SKM-1 treated with dmso at 0.1 percent for 144 hours (cell line): ENCODE data around the gene BCL2L13.

Experiments
- DNase-seq: peaks from one replicate; lab custom pipeline; 2025; ENCODE audit not compliant: unreplicated experiment; lab: John Stamatoyannopoulos, UW

BCL2L13 gene

DNA sequence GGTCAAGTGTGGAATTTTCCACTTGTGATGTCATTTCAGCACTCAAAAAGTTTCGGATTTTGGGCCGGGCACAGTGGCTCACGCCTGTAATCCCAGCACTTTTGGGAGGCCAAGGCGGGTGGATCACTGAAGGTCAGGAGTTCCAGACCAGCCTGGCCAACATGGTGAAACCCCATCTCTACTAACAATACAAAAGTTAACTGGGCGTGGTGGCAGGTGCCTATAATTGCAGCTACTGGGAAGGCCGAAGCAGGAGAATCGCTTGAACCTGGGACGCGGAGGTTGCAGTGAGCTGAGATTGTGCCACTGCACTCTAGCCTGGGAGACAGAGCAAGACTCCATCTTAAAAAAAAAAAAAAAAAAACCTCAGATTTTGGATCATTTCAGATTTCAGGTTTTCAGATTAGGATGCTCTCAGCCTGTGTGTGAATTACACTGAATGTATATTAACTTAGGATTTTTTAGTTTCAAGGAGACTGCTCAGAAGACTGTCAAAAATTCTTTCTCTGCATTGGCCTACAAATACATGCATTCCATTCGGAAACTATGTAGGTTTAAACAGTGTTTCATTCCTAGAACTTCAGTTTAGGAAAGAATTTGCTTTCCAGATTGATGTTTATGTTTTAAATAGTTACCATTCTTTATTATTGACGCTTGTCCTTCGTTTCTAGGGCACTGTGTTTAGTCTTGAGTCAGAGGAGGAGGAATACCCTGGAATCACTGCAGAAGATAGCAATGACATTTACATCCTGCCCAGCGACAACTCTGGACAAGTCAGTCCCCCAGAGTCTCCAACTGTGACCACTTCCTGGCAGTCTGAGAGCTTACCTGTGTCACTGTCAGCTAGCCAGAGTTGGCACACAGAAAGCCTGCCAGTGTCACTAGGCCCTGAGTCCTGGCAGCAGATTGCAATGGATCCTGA is 87.7 kb downstream of the BCL2L13 start:
- no peak for DNase-seq

DNA sequence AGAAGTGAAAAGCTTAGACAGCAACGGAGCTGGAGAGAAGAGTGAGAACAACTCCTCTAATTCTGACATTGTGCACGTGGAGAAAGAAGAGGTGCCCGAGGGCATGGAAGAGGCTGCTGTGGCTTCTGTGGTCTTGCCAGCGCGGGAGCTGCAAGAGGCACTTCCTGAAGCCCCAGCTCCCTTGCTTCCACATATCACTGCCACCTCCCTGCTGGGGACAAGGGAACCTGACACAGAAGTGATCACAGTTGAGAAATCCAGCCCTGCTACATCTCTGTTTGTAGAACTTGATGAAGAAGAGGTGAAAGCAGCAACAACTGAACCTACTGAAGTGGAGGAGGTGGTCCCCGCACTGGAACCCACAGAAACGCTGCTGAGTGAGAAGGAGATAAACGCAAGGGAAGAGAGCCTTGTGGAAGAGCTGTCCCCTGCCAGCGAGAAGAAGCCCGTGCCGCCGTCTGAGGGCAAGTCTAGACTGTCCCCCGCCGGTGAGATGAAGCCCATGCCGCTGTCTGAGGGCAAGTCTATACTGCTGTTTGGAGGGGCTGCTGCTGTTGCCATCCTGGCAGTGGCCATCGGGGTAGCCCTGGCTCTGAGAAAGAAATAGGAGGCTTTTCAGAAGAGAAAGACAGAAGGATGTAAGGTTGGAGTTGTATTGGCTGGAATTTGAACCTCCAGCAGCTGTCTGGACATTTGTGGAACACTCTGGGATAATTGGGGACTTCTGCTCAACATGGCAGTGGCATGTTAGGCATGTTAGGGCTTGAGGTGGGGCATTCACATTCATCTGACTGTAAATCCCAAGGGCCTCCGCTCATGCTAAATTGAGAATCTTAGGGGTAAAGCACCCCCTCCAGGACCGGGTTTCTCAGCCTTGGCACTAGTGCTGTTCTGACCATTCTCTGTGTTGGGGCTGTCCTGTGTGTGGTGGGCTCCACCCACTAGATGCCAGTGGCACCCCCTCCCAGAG is 88.7 kb downstream of the BCL2L13 start:
- DNase-seq = peak; percentile 84

DNA sequence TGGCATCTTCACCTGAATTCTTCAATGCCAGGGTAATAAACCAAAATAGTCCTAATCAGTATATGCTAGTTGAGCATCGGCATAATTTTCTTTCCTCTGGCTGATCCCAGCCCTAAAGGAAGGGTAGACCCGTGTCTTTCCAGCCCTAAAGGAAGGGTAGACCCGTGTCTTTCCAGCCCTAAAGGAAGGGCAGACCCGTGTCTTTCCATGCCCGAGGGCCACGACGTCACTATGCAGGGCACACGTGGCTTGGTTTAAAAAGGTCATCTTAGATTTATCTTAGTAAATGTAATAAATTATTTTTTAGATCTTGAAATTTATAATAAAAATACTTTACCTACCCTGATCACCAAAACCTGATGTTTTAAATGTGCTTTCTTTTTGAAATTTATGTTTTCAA is 90.2 kb downstream of the BCL2L13 start:
- no peak for DNase-seq

DNA sequence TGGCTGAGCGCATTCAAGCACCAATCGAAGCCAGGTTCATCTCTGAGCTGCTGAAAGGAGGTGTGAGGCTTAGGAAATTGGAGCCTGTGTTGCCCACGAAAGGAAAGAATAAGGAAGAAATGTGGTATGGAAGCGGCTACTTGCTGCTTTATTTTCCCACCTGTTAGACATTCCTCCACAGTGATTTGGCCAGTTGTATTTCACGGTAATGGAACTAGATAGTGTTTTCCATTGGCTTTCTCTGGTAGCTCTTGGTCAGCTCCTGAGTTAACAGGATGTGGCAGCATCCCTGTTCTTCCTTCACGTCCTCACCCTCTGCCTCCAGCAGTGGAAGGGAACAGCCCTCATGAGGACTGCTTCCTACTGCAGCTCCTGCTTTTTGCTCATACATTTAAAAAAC is 91.0 kb downstream of the BCL2L13 start:
- no peak for DNase-seq

DNA sequence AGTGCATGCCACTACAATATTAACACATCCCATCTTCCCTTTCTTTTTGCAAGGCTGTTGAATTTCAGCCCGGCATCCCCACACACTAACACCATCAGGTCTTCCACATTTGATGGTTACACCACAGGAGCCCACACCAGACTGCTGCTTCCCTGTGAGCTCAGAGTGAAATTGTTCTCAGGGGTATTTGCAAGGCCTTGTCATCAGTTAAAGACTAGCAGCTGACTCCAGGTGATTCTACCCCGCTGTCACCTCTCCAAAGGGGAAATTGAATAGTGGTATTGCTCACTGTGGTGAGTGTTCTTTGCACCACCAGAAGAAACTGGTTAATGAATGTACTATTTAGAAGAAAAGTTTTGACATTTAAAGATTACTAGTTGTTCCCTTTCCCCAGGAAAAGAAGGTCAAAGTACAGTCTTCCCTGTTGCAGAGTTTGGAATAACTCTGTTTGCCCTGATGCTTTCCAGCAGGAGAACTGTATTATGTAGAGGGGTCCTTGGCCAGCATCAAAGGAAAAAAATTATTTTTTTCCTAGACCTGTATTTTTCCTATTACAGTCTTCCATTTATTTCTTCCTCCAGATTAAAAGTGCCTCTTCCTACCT is 93.8 kb downstream of the BCL2L13 start:
- no peak for DNase-seq

DNA sequence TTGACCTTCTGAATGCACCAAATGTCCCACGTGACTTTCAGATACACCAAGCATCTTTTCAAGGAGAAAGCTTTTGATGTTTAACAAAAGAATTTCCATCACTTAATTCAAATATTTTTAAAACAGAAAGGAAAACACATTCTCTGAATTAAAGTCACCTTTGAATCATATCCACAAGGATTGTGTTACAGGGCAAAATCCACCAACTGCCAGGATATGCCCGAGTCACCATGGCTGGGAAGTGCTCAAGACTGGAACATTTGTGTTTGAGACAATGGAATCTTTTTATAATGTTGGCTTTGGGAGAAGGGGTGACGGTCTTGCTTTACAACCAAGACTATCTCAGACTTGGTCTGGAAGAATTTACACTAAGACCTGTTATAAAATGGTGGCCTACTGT is 94.9 kb downstream of the BCL2L13 start:
- no peak for DNase-seq

DNA sequence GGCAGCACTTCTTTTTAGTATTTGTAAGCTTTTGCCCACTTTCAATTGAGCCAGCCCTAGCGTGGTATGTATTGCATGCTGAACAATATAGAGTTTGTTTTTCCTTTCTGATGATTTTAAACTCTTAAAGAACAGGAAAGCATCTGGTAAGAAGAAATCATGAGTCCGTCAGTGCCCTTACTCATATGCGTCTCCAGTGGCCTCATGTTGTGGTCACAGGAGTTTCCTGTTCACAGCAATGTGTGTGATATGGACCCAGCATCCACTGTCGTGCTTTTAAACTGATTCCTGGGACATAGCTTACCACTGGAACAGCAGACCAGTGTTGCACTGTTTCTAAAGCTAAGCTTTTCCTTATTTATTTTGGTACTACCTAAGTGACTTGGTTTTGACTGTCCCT is 95.6 kb downstream of the BCL2L13 start:
- DNase-seq = no peak

DNA sequence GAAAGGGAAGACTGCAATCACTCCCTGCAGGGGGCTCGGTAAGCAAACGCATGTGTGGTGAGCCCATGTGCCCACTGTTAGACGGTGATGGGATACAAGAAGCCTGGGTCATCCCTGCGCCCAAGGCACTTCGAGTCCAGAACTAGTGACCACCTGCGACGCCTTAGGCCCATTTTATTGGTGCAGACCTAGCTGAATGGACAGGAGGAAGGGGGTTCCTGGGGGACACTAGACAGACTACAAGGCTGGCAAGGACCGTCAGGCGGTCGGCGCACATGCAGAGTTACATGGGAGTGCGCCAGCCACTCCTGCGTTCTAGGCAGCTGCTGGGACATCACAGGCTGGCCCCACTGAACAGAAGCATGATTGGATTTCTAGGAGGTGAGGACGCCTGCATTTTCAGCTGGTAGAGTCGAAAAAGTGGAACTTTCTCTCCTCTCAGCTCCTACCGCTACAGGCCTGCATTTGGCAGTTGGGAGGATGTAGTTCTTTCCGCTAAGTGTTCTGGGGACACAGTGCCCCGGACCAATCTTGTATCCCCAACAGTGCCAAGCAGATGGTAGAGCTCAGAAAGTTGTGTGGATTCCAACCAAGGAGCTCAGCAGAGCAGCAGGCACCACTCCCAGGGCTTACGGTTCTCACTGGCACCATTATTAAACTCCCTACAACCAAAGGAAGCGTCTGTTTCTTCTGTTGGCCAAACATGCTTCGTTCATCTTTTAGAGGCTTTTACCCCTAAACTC is 100.0 kb downstream of the BCL2L13 start:
- DNase-seq = no peak

DNA sequence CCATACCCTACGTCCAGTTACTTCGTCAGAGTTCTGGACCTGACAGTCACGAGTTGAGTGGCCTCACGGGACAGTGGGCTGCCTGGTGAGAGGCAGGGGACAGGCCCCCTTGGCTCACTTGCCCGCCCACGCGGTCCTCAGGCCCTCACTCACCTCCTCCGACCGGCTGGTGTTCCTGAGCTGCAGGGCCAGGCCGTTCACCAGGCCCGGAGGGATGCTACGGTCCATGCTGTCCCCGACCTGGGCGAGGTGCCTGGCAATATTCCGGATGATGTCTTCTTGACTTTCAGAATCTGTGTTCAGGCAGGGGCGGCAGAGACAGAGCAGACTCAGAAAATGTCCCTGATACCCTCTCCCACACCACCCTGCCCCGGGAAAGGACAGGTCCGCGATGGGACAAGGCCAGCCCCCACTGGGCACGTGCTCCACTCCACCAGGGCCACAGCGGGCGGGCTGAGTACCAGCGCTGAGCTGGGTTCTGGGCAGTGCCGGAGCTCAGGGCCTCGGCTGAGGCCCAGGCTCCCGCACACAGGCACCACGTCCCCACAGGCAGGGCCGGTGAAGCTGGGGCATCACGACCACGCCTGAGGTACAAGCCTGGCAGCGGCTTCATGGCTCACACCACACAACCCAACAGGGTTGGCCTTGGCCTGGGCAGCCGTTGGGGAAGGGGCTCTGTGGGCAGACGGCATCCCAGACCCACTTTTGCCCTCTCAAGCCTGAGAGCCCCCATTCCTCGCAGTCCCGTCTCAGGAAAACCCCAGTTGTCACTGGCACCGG is 100.8 kb downstream of the BCL2L13 start:
- DNase-seq = no peak

DNA sequence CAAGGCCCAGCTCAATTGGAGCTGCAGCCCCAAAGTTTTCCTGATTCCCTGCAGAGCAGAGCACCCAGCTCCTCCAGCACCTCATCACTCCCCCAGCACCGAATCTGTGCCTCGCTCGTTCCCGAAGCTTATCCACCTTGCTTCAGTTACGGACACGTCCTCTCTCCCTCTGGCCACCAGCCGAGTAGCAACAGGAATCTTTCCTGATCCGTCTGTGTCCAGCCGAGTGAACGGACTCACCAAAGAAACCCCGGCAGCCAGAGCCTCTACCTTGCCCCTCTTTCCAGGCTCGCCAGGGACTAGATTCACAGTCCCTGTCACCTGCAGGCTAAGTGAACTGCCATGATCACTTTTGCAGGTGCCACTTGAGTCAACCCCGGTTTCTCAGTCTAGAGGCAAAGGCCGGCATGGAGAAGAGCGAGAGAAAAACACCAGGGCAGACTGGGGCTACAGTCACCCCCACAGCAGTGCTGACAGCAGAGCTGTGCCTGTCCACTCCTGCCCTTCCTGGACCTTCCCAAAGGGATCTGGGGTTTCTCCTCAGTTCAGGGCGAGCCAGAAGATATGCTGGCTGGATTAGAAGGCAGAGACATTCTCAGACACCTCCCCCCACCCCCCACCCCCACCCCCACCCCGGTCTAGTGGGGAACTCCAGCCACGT is 103.4 kb downstream of the BCL2L13 start:
- DNase-seq = no peak

DNA sequence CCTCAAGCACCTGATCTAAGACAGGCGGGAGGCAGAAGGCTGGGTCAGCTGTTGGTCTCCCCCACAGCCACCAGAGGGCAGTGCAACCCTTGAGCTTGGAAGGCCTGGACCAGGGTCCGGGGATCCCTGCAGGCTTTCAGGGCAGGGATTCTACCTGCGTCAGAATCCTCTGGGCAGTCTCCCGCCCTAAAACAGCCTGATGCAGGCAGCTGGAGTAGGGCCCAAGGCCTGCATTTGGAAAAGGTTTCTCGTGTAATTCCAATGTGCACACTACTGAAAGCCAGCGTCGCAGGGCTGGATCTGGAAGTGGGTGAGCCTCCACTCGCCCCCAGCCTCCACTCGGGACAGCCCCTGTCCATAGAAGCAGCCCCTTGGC is 104.0 kb downstream of the BCL2L13 start:
- peak; percentile 34 for DNase-seq

DNA sequence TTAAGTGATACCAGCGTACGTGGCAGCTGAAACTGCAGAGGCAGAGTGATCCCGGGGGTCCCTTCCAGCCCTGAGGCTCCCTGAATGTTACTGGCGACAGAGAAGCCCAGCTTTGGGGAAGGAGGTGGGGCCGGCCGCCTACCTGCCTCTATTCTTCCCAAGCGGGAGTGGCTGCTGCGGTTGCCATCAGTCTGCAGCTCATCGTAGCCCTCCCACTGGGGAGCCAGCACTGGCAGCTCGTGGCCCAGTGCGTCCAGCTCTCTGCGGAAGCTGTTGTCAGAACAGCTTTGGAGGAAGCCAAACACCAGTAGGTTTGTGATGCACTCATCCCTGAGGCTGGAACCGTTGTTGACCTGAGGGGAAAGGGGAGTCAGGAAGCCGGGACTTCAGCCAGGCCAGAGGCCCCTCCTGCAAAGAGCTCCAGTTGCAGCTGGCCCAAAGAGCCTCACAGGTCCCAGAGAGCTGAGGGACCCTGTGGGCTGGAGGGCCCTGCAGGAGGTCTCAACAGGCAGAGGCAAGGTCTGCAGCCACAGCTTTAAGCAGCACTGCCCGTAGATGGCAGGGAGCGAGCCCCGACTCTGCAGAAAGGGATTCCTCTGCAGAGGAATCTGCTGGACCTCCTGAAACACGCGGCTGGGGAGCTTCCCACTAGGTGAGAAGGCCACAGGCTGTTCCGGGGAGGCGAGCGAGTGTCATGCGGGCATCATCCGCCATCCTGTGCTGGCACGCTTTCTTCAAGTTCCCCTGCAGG is 105.3 kb downstream of the BCL2L13 start:
- no peak for DNase-seq

DNA sequence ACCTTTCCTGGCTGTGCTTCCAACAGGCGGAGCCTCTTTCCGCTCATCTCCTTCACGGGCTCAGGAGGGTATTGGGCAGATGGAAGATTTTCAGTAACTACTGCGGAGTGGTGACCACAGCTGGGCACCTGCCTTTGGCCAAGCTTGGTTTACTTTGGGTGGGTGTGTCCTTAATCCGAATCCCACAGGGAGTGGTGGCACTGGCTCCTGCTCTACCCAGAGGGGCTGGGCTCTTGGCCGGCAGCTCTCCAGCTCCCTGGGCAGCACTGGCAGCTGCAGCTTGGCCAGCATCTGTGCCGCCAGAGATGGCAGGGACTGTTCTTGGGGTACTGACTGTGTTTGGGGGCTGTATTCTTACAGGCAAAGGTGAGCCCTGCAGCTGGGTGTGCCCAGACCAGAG is 105.9 kb downstream of the BCL2L13 start:
- no peak for DNase-seq

DNA sequence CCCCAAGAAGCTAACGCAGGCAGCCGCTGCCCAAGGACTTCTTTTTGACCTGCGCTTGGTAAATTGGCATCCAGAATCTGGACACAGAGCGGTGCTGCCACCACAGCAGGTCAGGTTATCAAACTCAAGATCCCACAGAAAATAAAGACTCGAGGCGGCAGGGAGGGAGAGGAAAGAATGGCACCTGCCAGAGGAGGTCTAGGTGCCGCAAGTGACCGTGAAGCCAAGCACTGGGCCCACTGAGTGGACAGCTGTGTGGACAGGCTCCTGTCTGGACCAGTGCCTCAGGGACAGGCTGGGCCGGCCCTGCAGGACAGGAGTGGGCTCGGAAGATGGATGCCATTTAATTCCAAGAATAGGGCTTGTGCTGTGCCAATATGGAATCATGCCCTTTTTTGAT is 108.4 kb downstream of the BCL2L13 start:
- no peak for DNase-seq

DNA sequence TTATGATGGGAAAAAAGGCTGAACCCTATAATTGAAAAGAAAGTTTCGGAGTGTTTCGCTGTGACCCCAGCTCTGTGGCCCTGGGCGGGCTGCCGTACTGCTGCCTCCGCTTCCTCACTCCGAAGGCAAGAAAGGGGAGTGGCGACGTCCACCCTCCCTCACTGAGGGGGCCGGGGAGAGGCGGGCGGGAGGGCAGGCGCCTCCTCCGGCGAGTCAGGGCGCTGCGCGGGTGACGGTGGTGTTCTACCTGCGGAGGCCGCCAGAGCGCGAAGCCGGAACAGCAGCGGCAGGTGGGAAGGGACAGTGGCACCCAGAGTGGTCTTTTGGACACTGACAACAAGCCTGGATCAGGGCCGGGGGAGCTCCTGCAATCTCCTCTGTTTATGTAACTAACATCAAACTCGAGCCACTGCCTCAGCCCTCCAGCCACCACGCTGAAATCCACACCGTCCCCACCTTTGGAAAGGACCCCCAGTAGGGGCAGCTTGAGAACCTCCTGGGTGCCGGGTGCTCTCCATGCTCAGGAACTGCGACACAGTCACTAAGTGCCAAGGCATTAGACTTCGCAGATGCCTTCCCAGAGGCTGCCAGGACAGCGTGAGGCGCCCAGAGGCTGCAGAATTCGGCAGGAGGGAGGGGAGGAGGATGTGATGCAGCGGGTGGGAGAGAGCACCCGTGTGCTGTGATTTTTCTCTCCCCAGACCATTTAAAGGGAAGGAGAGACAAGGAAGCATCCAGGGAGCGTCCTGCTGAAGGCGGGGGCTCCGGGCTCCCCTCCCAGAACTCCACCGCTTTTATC is 110.2 kb downstream of the BCL2L13 start:
- DNase-seq = no peak

DNA sequence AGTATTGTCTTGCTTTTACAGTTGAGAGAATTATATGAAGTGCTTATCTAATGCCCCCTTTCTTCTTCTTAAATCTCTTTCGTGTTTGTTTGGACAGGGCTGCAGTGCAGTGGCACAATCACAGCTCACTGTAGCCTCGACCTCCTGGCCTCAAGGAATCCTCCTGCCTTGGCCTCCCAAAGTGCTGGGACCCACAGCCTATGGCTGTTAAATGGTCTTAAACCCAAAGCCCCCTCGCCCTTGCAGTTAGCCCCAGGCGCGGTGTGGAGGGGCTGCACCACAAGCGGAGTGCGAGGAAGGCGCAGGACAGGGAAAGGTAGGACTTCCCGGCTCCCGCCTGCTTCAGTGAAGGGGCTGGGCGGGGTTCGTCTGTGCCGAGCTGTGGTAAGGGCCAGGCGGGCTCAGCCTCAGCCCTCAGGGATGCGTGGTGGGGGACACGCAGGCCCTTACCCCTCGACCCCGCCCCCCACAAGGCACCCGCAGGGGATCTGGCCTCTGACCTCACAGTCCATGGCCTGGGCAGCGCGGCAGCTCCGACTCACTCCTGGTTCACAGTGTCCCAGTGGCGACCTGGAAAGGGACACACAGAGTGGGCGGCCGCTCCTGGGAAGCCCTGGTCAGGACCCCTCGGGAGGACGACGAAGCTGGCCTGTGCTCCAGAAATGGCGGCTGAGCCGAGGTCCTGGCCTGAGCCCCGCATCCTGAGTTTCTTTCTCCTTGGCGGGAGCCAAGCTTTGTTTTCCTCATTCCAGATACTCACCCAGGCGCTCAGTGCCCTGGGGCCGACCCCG is 111.2 kb downstream of the BCL2L13 start:
- no peak for DNase-seq

DNA sequence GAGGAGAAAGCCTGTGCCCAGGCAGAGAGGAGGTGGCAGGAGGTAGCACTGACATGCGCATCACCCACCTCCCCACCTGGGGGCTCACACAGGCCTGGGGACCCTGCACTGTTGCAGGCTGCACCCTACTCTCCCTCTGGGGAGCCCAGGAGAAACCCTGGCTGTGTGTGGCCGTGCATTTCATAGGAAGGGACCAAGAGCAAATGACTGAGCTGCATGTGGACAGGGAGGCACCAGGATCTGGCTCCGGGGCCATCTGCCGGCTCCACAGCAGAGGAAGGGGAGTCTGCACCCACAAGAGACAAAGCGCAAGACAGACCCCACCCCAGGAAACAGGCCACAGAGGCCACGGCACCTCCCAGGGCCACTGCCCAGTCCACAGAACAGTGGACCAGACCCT is 113.0 kb downstream of the BCL2L13 start:
- DNase-seq = no peak
